Measurements from ENCODE around the gene CCDC179. TPM values are rescaled to one million over a fixed set of nuclear protein-coding genes. Genes with fewer than 3 reads are reported as not detected.
A peak's percentile ranks its signal among the peaks of the same experiment; 100 is the strongest.

Gene CCDC179
- not detected in 2 replicates for total RNA-seq (2014; rRNA removed; shearing (Covaris generic))

- no peak for DNase-seq
- Histone ChIP-seq H3K27ac (no peak within 1 kb of the TSS), H3K4me3 (no peak within 1 kb of the TSS), H3K27me3 (no peaks in the 10 kb centered on the region), H3K36me3 (no peaks in the 10 kb centered on the region), H3K9me3 (replicated peaks) (no peaks in the 10 kb centered on the region), H3K4me1 (no peaks in the 10 kb centered on the region)
Observed at GRCh38 chr11:22860241-22860640, at the start of gene CCDC179. Gene CCDC179, minus strand, starts transcription at chr11:22860474. Its CDS starts 53 bp downstream, at chr11:22860421.

GRCh38 chr11:22903782-22904181 is 43.5 kb upstream of the CCDC179 start:
- Histone ChIP-seq H3K27ac (no peak overlapping the region), H3K9me3 (replicated peaks) (no peaks in the 10 kb centered on the region), H3K27me3 (0 out of 2 replicates have a peak, but pooled peaks cover 8% of the 10 kb centered on the region), H3K36me3 (no peaks in the 10 kb centered on the region), H3K4me1 (no peaks in the 10 kb centered on the region), H3K4me3 (no peak overlapping the region)
- no peak for DNase-seq

- H3K9me3 ChIP-seq (replicated peaks) = no peaks in the 10 kb centered on the region
- 0 out of 2 replicates have a peak, but pooled peaks cover 8% of the 10 kb centered on the region for H3K27me3 ChIP-seq
- H3K36me3 ChIP-seq = no peaks in the 10 kb centered on the region
- H3K27ac ChIP-seq = no peak overlapping the region
- H3K4me3 ChIP-seq = no peak overlapping the region
- DNase-seq = no peak
- H3K4me1 ChIP-seq = no peaks in the 10 kb centered on the region
Observed at GRCh38 chr11:22901603-22902002, 41.3 kb upstream of the CCDC179 start.

- Histone ChIP-seq H3K27ac (no peak overlapping the region), H3K36me3 (no peaks in the 10 kb centered on the region), H3K9me3 (replicated peaks) (no peaks in the 10 kb centered on the region), H3K4me1 (no peaks in the 10 kb centered on the region), H3K4me3 (no peak overlapping the region), H3K27me3 (0 out of 2 replicates have a peak, but pooled peaks cover 8% of the 10 kb centered on the region)
- no peak for DNase-seq
Observed at GRCh38 chr11:22900764-22901486, 40.7 kb upstream of the CCDC179 start.

- H3K36me3 ChIP-seq = no peaks in the 10 kb centered on the region
- H3K4me1 ChIP-seq = no peaks in the 10 kb centered on the region
- H3K9me3 ChIP-seq (replicated peaks) = no peaks in the 10 kb centered on the region
- H3K4me3 ChIP-seq = no peak overlapping the region
- no peak overlapping the region for H3K27ac ChIP-seq
- no peak for DNase-seq
- 0 out of 2 replicates have a peak, but pooled peaks cover 8% of the 10 kb centered on the region for H3K27me3 ChIP-seq
Observed at GRCh38 chr11:22898036-22898435, 37.8 kb upstream of the CCDC179 start.

- no peaks in the 10 kb centered on the region for H3K27me3 ChIP-seq
- no peak for DNase-seq
- H3K4me3 ChIP-seq = no peak overlapping the region
- no peaks in the 10 kb centered on the region for H3K4me1 ChIP-seq
- no peaks in the 10 kb centered on the region for H3K9me3 ChIP-seq (replicated peaks)
- H3K36me3 ChIP-seq = no peaks in the 10 kb centered on the region
- H3K27ac ChIP-seq = no peak overlapping the region
Observed at GRCh38 chr11:22890227-22890626, 30.0 kb upstream of the CCDC179 start.

- no peaks in the 10 kb centered on the region for H3K4me1 ChIP-seq
- no peaks in the 10 kb centered on the region for H3K36me3 ChIP-seq
- no peak overlapping the region for H3K4me3 ChIP-seq
- H3K9me3 ChIP-seq (replicated peaks) = no peaks in the 10 kb centered on the region
- DNase-seq = no peak
- H3K27me3 ChIP-seq = no peaks in the 10 kb centered on the region
- H3K27ac ChIP-seq = no peak overlapping the region
Observed at GRCh38 chr11:22884217-22884616, 23.9 kb upstream of the CCDC179 start.

- H3K9me3 ChIP-seq (replicated peaks) = no peaks in the 10 kb centered on the region
- H3K27me3 ChIP-seq = no peaks in the 10 kb centered on the region
- H3K4me1 ChIP-seq = no peaks in the 10 kb centered on the region
- H3K36me3 ChIP-seq = no peaks in the 10 kb centered on the region
- no peak overlapping the region for H3K27ac ChIP-seq
- DNase-seq = peak in 1 of 2 experiments; percentile 12
- H3K4me3 ChIP-seq = no peak overlapping the region
Observed at GRCh38 chr11:22879630-22880029, 19.4 kb upstream of the CCDC179 start.

GRCh38 chr11:22878604-22879003 is 18.3 kb upstream of the CCDC179 start:
- no peaks in the 10 kb centered on the region for H3K4me1 ChIP-seq
- H3K36me3 ChIP-seq = no peaks in the 10 kb centered on the region
- no peak overlapping the region for H3K27ac ChIP-seq
- H3K4me3 ChIP-seq = no peak overlapping the region
- no peaks in the 10 kb centered on the region for H3K9me3 ChIP-seq (replicated peaks)
- no peaks in the 10 kb centered on the region for H3K27me3 ChIP-seq
- no peak for DNase-seq

- H3K27ac ChIP-seq = no peak overlapping the region
- DNase-seq = no peak
Observed at GRCh38 chr11:22878039-22878438, 17.8 kb upstream of the CCDC179 start.

GRCh38 chr11:22875869-22876473 is 15.7 kb upstream of the CCDC179 start:
- Histone ChIP-seq H3K27ac (no peak overlapping the region), H3K4me3 (no peak overlapping the region), H3K36me3 (no peaks in the 10 kb centered on the region), H3K4me1 (no peaks in the 10 kb centered on the region), H3K9me3 (replicated peaks) (no peaks in the 10 kb centered on the region), H3K27me3 (no peaks in the 10 kb centered on the region)
- peak; percentile 63 to 92 for DNase-seq

More at GRCh38 chr11:22878039-22878438, 17.8 kb upstream of the CCDC179 start:
- Histone ChIP-seq H3K4me3 (no peak overlapping the region), H3K4me1 (no peaks in the 10 kb centered on the region), H3K9me3 (replicated peaks) (no peaks in the 10 kb centered on the region), H3K27me3 (no peaks in the 10 kb centered on the region), H3K36me3 (no peaks in the 10 kb centered on the region)

- H3K27me3 ChIP-seq = no peaks in the 10 kb centered on the region
- no peak overlapping the region for H3K4me3 ChIP-seq
- no peak overlapping the region for H3K27ac ChIP-seq
- no peaks in the 10 kb centered on the region for H3K4me1 ChIP-seq
- no peaks in the 10 kb centered on the region for H3K9me3 ChIP-seq (replicated peaks)
- H3K36me3 ChIP-seq = no peaks in the 10 kb centered on the region
- no peak for DNase-seq
Observed at GRCh38 chr11:22869325-22869724, 9.1 kb upstream of the CCDC179 start.

GRCh38 chr11:22859756-22860155 is 518 bp downstream of the CCDC179 start:
- no peaks in the 10 kb centered on the region for H3K27me3 ChIP-seq
- no peak overlapping the region for H3K4me3 ChIP-seq
- H3K36me3 ChIP-seq = no peaks in the 10 kb centered on the region
- H3K9me3 ChIP-seq (replicated peaks) = no peaks in the 10 kb centered on the region
- H3K27ac ChIP-seq = no peak overlapping the region
- H3K4me1 ChIP-seq = no peaks in the 10 kb centered on the region
- no peak for DNase-seq

- DNase-seq = no peak
- no peaks in the 10 kb centered on the region; the same call in 1 of the 2 replicates for H3K27me3 ChIP-seq
- H3K4me3 ChIP-seq = no peak overlapping the region
- H3K27ac ChIP-seq = no peak overlapping the region
- no peaks in the 10 kb centered on the region for H3K9me3 ChIP-seq (replicated peaks)
- no peaks in the 10 kb centered on the region for H3K36me3 ChIP-seq
- no peaks in the 10 kb centered on the region for H3K4me1 ChIP-seq
Observed at GRCh38 chr11:22851477-22851876, 8.8 kb downstream of the CCDC179 start.

GRCh38 chr11:22846726-22847125 is 13.5 kb downstream of the CCDC179 start:
- DNase-seq = no peak
- no peaks in the 10 kb centered on the region for H3K9me3 ChIP-seq (replicated peaks)
- no peak overlapping the region for H3K27ac ChIP-seq

More at GRCh38 chr11:22846726-22847125, 13.5 kb downstream of the CCDC179 start:
- H3K4me1 ChIP-seq = no peaks in the 10 kb centered on the region
- H3K27me3 ChIP-seq = no peaks in the 10 kb centered on the region; the same call in 1 of the 2 replicates
- H3K4me3 ChIP-seq = no peak overlapping the region
- H3K36me3 ChIP-seq = no peaks in the 10 kb centered on the region
